ENCODE data around the gene ASF1B. TPM values are rescaled to one million over a fixed set of nuclear protein-coding genes. Genes with fewer than 3 reads are reported as not detected.
A peak's percentile ranks its signal among the peaks of the same experiment; 100 is the strongest.

Gene ASF1B
- total and polyA plus RNA-seq, 2 donors (not counting 3 experiments of a cell fraction or from before 2014, with no cell fraction given): 39.1 to 42.4 TPM

DNA sequence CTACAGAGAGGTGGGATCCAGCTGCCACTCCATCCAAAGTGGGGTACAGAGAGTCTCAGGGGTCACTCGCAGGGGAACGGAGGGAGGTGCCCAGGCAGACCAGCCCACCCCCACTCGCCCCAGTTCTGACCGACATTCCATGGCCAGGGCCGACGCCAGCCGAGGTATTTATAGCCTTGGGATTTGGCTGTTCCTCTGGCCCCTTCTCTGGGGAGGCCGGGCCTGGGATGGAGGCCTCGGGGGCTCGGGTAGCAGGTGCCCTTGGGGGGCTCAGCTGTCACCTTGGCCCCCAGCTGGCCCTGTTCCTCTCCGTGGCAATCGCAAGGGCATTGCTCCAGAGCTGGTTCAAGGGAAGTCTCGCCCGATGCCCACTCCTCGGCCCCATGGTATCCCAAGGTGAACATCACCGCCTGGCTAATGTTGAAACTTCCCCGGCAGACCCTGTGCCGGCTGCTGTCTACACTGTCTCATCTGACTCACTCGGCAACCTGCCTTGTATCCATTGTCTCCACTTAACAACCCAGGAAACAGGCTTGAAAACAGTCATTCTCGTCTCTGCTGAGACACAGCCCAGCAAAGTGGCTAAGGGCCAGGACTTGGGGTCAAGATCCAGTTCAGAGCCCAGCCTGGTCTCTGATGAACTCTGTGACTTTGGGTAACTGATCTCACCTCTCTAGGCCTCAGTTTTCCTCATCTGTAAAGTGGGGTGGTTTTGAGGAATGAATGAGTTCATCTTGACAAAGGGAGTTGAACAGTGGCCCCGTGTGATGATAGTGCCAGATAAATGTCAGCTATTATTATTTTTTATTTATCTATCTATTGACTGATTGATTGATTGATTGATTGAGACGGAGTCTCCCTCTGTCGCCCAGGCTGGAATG, 28.6 kb downstream of the ASF1B start:
- BruUV-seq (replicated peaks): no TSS peak
- H3K4me3 ChIP-seq (replicated peaks in 1 of 3; ENCODE audit: insufficient read depth in 1 of 3, low read depth in 1 of 3, low read length in 3 of 3): no peak overlapping the region
- TF ChIP-seq JUN (IDR thresholded peaks at IDR 0.05; ENCODE audit: borderline replicate concordance, insufficient read depth, insufficient read length, low read depth) (peak; percentile 39), EZH2 (IDR thresholded peaks at IDR 0.05; ENCODE audit: borderline replicate concordance, low read depth, low read length, severe bottlenecking) (no peak)
- peak; percentile 93 for FAIRE-seq
- H3K9me1 ChIP-seq (replicated peaks; ENCODE audit: control insufficient read depth, extremely low read depth, insufficient read depth, low read length): no peaks in the 10 kb centered on the region
- peaks cover 3% of the 10 kb centered on the region for H3K79me2 ChIP-seq (ENCODE audit: control insufficient read depth, insufficient read depth, low read length)
- ChIA-PET POLR2A (no interaction called here), CTCF (interaction anchor here (1.5 kb wide), 1 partner anchor 29 kb away, joined by 5 read pairs; the partner anchor contains the start of gene ASF1B)
- H3K4me2 ChIP-seq (ENCODE audit: insufficient read depth, low read length): no peak overlapping the region
- H2AFZ ChIP-seq (ENCODE audit: low read depth, low read length): no peak overlapping the region
- peaks cover 6% of the 10 kb centered on the region for H3K4me1 ChIP-seq (ENCODE audit: control insufficient read depth, extremely low read depth, insufficient read depth, low read length)
- DNase-seq (ENCODE audit: low read depth, low spot score): peak; percentile 57
- dilution Hi-C loops (cut with MboI; ENCODE audit: extremely low pct_ligation_motif_present, low sequenced_read_pairs) (no loop called here), intact Hi-C loops (cut with micrococcal nuclease) (no loop called here)
- H3K9me3 ChIP-seq (replicated peaks; ENCODE audit: control insufficient read depth, insufficient read depth, low read length): no peaks in the 10 kb centered on the region
- H3K36me3 ChIP-seq (ENCODE audit: control insufficient read depth in 2 of 2, extremely low read depth in 1 of 2, insufficient read depth in 2 of 2, low read length in 2 of 2): peaks cover 0 to 6% of the 10 kb centered on the region in 2 experiments
- no peaks in the 10 kb centered on the region for H3K27me3 ChIP-seq (ENCODE audit: control insufficient read depth in 2 of 2, insufficient read depth in 2 of 2, low read length in 2 of 2)
- peak overlapping the region; percentile 51 for H3K9ac ChIP-seq (replicated peaks; ENCODE audit: extremely low read depth, insufficient read depth, low read length)
- peak overlapping the region; percentile 60 for H3K27ac ChIP-seq (ENCODE audit: insufficient read depth, low read depth, low read length)
- H4K20me1 ChIP-seq (replicated peaks; ENCODE audit: control insufficient read depth, extremely low read depth, insufficient read depth, low read length): no peaks in the 10 kb centered on the region

GRCh38 chr19:14106840-14107239, 29.5 kb downstream of the ASF1B start:
- dilution Hi-C loops (cut with MboI; ENCODE audit: extremely low pct_ligation_motif_present, low sequenced_read_pairs) (no loop called here), intact Hi-C loops (cut with micrococcal nuclease) (no loop called here)
- ChIA-PET CTCF (no interaction called here), POLR2A (no interaction called here)
- H3K4me3 ChIP-seq (replicated peaks in 1 of 3; ENCODE audit: insufficient read depth in 1 of 3, low read depth in 1 of 3, low read length in 3 of 3): no peak overlapping the region
- no peaks in the 10 kb centered on the region for H3K27me3 ChIP-seq (ENCODE audit: control insufficient read depth in 2 of 2, insufficient read depth in 2 of 2, low read length in 2 of 2)
- no peaks in the 10 kb centered on the region for H3K79me2 ChIP-seq (ENCODE audit: control insufficient read depth, insufficient read depth, low read length)
- no peak overlapping the region for H2AFZ ChIP-seq (ENCODE audit: low read depth, low read length)
- no peak for DNase-seq (ENCODE audit: low read depth, low spot score)
- H3K9me1 ChIP-seq (replicated peaks; ENCODE audit: control insufficient read depth, extremely low read depth, insufficient read depth, low read length): no peaks in the 10 kb centered on the region
- H3K9ac ChIP-seq (replicated peaks; ENCODE audit: extremely low read depth, insufficient read depth, low read length): no peak overlapping the region
- no peak for TF ChIP-seq GATA2 (IDR thresholded peaks at IDR 0.05; ENCODE audit: insufficient read depth, insufficient read length, low read depth, low read length)
- TF ChIP-seq JUN (IDR thresholded peaks at IDR 0.05; ENCODE audit: borderline replicate concordance, insufficient read depth, insufficient read length, low read depth): no peak
- peaks cover 4% of the 10 kb centered on the region for H3K4me1 ChIP-seq (ENCODE audit: control insufficient read depth, extremely low read depth, insufficient read depth, low read length)
- H4K20me1 ChIP-seq (replicated peaks; ENCODE audit: control insufficient read depth, extremely low read depth, insufficient read depth, low read length): no peaks in the 10 kb centered on the region
- FAIRE-seq: no peak
- no peak overlapping the region for H3K27ac ChIP-seq (ENCODE audit: insufficient read depth, low read depth, low read length)
- no TSS peak for BruUV-seq (replicated peaks)
- H3K4me2 ChIP-seq (ENCODE audit: insufficient read depth, low read length): no peak overlapping the region
- H3K36me3 ChIP-seq (ENCODE audit: control insufficient read depth in 2 of 2, extremely low read depth in 1 of 2, insufficient read depth in 2 of 2, low read length in 2 of 2): peaks cover 0 to 14% of the 10 kb centered on the region in 2 experiments
- H3K9me3 ChIP-seq (replicated peaks; ENCODE audit: control insufficient read depth, insufficient read depth, low read length): no peaks in the 10 kb centered on the region
